HL-60 (cell line): ENCODE data around the gene COMP.

ENCODE experiments used
- POLR2AphosphoS5 ChIP-seq: IDR thresholded peaks from 2 replicates; pipeline ENCODE4 v1.6.1; 2012; ENCODE audit warnings: low read depth
- TF ChIP-seq, protein P1 (sequence below): IDR thresholded peaks from one replicate; pipeline ENCODE4 v1.5.1; 2011; ENCODE audit warnings: low read length, control low read depth, inconsistent platforms; ENCODE audit not compliant: insufficient read depth

DNA sequence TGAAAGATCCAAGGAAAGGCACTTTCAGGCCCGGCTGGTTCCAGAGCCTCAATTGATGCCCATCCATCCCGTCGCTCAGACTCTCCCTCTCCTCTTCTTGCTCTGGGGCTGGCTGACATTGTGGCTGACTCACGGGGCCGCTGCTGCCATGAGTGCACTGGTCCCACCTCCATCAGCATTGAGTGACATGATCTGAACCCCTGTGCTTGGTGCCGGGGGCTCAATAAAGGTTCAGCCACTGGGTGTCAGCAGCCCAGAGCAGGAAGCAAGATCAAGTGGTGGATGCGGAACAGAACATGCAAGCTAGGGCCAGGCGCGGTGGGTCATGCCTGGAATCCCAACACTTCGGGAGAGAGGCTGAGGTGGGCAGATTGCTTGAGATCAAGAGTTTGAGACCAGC lies 39.5 kb downstream of the COMP start:
- TF ChIP-seq, protein P1, sequence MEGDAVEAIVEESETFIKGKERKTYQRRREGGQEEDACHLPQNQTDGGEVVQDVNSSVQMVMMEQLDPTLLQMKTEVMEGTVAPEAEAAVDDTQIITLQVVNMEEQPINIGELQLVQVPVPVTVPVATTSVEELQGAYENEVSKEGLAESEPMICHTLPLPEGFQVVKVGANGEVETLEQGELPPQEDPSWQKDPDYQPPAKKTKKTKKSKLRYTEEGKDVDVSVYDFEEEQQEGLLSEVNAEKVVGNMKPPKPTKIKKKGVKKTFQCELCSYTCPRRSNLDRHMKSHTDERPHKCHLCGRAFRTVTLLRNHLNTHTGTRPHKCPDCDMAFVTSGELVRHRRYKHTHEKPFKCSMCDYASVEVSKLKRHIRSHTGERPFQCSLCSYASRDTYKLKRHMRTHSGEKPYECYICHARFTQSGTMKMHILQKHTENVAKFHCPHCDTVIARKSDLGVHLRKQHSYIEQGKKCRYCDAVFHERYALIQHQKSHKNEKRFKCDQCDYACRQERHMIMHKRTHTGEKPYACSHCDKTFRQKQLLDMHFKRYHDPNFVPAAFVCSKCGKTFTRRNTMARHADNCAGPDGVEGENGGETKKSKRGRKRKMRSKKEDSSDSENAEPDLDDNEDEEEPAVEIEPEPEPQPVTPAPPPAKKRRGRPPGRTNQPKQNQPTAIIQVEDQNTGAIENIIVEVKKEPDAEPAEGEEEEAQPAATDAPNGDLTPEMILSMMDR, result no peak
- TF ChIP-seq POLR2AphosphoS5, result no peak
